ENCODE data around the gene ARHGAP6. TPM values are rescaled to one million over a fixed set of nuclear protein-coding genes. Genes with fewer than 3 reads are reported as not detected.

Gene ARHGAP6
- total RNA-seq, 1 experiment from 2014 or later = not detected

GRCh38 chrX:11349020-11349419, 316.7 kb downstream of the ARHGAP6 start:
- Mint-ChIP-seq H3K4me3 (ENCODE audit: unreplicated experiment) (no peak overlapping the region), H3K36me3 (ENCODE audit: insufficient read depth, unreplicated experiment) (no peaks in the 10 kb centered on the region), H3K27ac (ENCODE audit: low read depth, unreplicated experiment) (no peak overlapping the region), H3K9me3 (ENCODE audit: unreplicated experiment) (no peaks in the 10 kb centered on the region), H3K4me1 (ENCODE audit: insufficient read depth, unreplicated experiment) (peaks cover 7% of the 10 kb centered on the region), H3K27me3 (ENCODE audit: insufficient read depth, unreplicated experiment) (no peaks in the 10 kb centered on the region)
- TF ChIP-seq CTCF (IDR thresholded peaks at IDR 0.05; ENCODE audit: unreplicated experiment) = no peak
- ChIA-PET CTCF (no interaction called here), POLR2A (no interaction called here)
- intact Hi-C loops (cut with micrococcal nuclease) = no loop called here
- no peak for DNase-seq (ENCODE audit: unreplicated experiment)
- BruUV-seq (replicated peaks) = no TSS peak

GRCh38 chrX:11347300-11347699, 318.4 kb downstream of the ARHGAP6 start:
- POLR2A ChIA-PET = no interaction called here
- Mint-ChIP-seq H3K27ac (ENCODE audit: low read depth, unreplicated experiment) (no peak overlapping the region), H3K4me1 (ENCODE audit: insufficient read depth, unreplicated experiment) (no peaks in the 10 kb centered on the region), H3K4me3 (ENCODE audit: unreplicated experiment) (no peak overlapping the region), H3K36me3 (ENCODE audit: insufficient read depth, unreplicated experiment) (no peaks in the 10 kb centered on the region), H3K27me3 (ENCODE audit: insufficient read depth, unreplicated experiment) (no peaks in the 10 kb centered on the region), H3K9me3 (ENCODE audit: unreplicated experiment) (no peaks in the 10 kb centered on the region)
- BruUV-seq (replicated peaks) = no TSS peak
- intact Hi-C loops (cut with micrococcal nuclease) = no loop called here
- no peak for TF ChIP-seq CTCF (IDR thresholded peaks at IDR 0.05; ENCODE audit: unreplicated experiment)
- DNase-seq (ENCODE audit: unreplicated experiment) = no peak
- CTCF ChIA-PET = interaction anchor here (1.6 kb wide), 1 partner anchor 10 kb away, joined by 5 read pairs; no protein-coding TSS in a partner anchor

- CTCF ChIA-PET = interaction anchor here (0.9 kb wide), 1 partner anchor 22 kb away, joined by 3 read pairs; no protein-coding TSS in a partner anchor
- BruUV-seq (replicated peaks) = no TSS peak
These were observed 319.5 kb downstream of the ARHGAP6 start for GRCh38 chrX:11346121-11346682.

GRCh38 chrX:11342673-11343072, 323.0 kb downstream of the ARHGAP6 start:
- Mint-ChIP-seq H3K36me3 (ENCODE audit: insufficient read depth, unreplicated experiment) (no peaks in the 10 kb centered on the region), H3K27ac (ENCODE audit: low read depth, unreplicated experiment) (no peak overlapping the region), H3K9me3 (ENCODE audit: unreplicated experiment) (no peaks in the 10 kb centered on the region), H3K4me3 (ENCODE audit: unreplicated experiment) (no peak overlapping the region), H3K4me1 (ENCODE audit: insufficient read depth, unreplicated experiment) (peaks cover 11% of the 10 kb centered on the region), H3K27me3 (ENCODE audit: insufficient read depth, unreplicated experiment) (peaks cover 21% of the 10 kb centered on the region)
- BruUV-seq (replicated peaks) = no TSS peak
- no peak for TF ChIP-seq CTCF (IDR thresholded peaks at IDR 0.05; ENCODE audit: unreplicated experiment)
- intact Hi-C loops (cut with micrococcal nuclease) = loop anchor here (5.0 kb wide), 1 partner anchor 40 kb away; no protein-coding TSS in a partner anchor
- DNase-seq (ENCODE audit: unreplicated experiment) = no peak
- ChIA-PET CTCF (interaction anchor here (1.5 kb wide), 1 partner anchor 39 kb away, joined by 9 read pairs; no protein-coding TSS in a partner anchor), POLR2A (interaction anchor here (1.1 kb wide), 1 partner anchor 127 kb away, joined by 4 read pairs; no protein-coding TSS in a partner anchor)

More at GRCh38 chrX:11346121-11346682, 319.5 kb downstream of the ARHGAP6 start:
- Mint-ChIP-seq H3K4me3 (ENCODE audit: unreplicated experiment) (no peak overlapping the region), H3K9me3 (ENCODE audit: unreplicated experiment) (no peaks in the 10 kb centered on the region), H3K36me3 (ENCODE audit: insufficient read depth, unreplicated experiment) (no peaks in the 10 kb centered on the region), H3K27me3 (ENCODE audit: insufficient read depth, unreplicated experiment) (no peaks in the 10 kb centered on the region), H3K27ac (ENCODE audit: low read depth, unreplicated experiment) (no peak overlapping the region), H3K4me1 (ENCODE audit: insufficient read depth, unreplicated experiment) (peaks cover 4% of the 10 kb centered on the region)
- POLR2A ChIA-PET = no interaction called here
- no peak for TF ChIP-seq CTCF (IDR thresholded peaks at IDR 0.05; ENCODE audit: unreplicated experiment)
- no peak for DNase-seq (ENCODE audit: unreplicated experiment)
- intact Hi-C loops (cut with micrococcal nuclease) = no loop called here

All from MCF 10A (cell line).